GM13977 (cell line): ENCODE data around the gene SWT1.

Experiments used
- DNase-seq: peaks from one replicate; pipeline ENCODE4 v3.0.0; 2012; ENCODE audit warnings: low spot score
- in situ Hi-C: fragments of 300-500 bp; cut with MboI; formaldehyde crosslinking; loops from one replicate; pipeline ENCODE4 v1.12.0; 2022; ENCODE audit warnings: low sequenced_read_pairs, low pct_unique_long_range_greater_than_20kb, mixed read lengths, inconsistent platforms; ENCODE audit not compliant: unreplicated experiment
- TF ChIP-seq, protein P1 (sequence below): IDR thresholded peaks from 2 replicates; pipeline ENCODE4 v1.5.1; 2012; ENCODE audit warnings: mild to moderate bottlenecking, control low read depth; ENCODE audit not compliant: insufficient read depth; ENCODE audit errors: extremely low read depth, missing control alignments

SWT1 gene

DNA sequence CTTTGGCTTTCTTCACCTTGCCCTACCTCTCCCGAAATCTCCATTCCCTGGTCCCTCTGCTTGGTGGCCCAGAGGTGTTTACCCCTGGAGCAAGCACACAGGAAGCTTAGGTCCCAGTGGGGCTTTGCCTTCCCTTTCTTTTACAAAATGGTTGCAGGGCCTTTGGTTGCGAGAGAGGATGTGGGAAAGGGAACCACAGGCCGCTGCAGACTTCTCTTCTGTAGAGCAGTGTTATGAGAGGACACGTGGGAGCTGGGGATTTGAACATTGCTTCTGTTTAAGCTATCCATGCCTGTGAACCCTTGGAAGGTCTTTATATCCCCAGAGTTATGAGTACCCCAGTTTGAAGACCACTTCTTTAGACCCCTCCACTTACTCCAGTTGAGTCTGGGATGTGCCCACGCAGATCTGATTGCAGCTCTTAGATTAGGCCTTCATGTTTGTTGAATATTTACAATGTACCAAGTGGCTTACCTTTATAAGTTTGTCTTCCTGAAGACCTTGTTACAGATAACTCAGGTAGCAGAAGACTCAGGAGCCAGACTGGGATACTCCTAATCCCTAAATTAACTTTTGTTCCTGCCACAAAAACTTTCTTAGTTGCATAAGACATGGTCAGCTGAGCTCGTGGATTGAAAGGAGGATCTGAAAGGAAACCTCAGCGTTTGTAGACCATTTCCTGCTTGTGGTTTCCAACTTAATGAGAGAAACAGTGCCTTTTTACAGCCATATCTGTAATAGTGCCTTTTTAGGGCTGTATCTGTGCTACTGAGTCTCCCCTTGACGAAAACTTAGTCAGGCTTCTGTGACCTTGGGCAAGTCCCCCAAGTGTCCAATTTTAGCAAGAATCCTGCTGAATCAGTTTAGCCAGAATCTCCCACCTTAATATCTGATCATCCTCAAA, 182.0 kb downstream of the SWT1 start:
- in situ Hi-C loops: no loop called here
- DNase-seq: peak; percentile 36
- TF ChIP-seq, protein P1, sequence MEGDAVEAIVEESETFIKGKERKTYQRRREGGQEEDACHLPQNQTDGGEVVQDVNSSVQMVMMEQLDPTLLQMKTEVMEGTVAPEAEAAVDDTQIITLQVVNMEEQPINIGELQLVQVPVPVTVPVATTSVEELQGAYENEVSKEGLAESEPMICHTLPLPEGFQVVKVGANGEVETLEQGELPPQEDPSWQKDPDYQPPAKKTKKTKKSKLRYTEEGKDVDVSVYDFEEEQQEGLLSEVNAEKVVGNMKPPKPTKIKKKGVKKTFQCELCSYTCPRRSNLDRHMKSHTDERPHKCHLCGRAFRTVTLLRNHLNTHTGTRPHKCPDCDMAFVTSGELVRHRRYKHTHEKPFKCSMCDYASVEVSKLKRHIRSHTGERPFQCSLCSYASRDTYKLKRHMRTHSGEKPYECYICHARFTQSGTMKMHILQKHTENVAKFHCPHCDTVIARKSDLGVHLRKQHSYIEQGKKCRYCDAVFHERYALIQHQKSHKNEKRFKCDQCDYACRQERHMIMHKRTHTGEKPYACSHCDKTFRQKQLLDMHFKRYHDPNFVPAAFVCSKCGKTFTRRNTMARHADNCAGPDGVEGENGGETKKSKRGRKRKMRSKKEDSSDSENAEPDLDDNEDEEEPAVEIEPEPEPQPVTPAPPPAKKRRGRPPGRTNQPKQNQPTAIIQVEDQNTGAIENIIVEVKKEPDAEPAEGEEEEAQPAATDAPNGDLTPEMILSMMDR: no peak

DNA sequence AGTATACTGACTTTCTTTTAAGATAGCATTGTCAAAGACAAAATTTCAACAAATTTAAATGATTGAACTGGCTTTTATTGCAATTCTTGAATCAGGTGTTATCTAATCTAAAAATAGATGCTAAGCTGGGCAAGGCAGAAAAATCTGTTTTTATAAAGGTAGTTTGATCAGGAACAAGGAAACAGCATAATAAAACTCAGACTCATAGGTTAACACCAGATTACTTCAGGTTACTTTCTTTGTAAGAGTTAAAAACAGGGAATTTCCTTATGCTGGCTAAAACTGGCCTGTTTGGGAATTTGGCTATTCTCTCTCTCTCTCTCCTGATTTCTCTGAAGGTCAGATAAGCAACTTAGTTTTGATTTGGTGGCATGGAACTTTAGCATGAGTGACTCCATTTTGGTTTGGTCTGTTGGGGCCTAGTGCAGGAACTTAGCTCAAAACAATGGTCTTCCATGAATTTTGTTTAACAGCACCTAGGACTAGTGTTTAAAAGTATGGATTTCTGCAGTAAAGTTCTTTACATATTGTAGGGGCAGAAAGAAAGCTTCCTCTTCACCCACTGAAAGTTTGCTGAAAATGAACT, 184.3 kb downstream of the SWT1 start:
- no peak for DNase-seq
- in situ Hi-C loops: no loop called here
- TF ChIP-seq, protein P1: no peak
